ENCODE data around the gene ADAMTS15.

The ADAMTS15 gene

GRCh38 chr11:130418210-130418609 lies 30.2 kb upstream of the ADAMTS15 start:
- no peak for DNase-seq (ENCODE audit: low spot score)

- no peak for DNase-seq (ENCODE audit: low spot score)
Measured at GRCh38 chr11:130418756-130419155, 29.7 kb upstream of the ADAMTS15 start.

- no peak for DNase-seq (ENCODE audit: low spot score)
Measured at GRCh38 chr11:130420478-130421198, 27.8 kb upstream of the ADAMTS15 start.

- DNase-seq (ENCODE audit: low spot score) = no peak
Measured at GRCh38 chr11:130421199-130421585, 27.3 kb upstream of the ADAMTS15 start.

- no peak for DNase-seq (ENCODE audit: low spot score)
Measured at GRCh38 chr11:130421697-130422096, 26.7 kb upstream of the ADAMTS15 start.

- no peak for DNase-seq (ENCODE audit: low spot score)
Measured at GRCh38 chr11:130422251-130422995, 26.0 kb upstream of the ADAMTS15 start.

- no peak for DNase-seq (ENCODE audit: low spot score)
Measured at GRCh38 chr11:130423541-130424142, 24.8 kb upstream of the ADAMTS15 start.

- DNase-seq (ENCODE audit: low spot score) = no peak
Measured at GRCh38 chr11:130424613-130425140, 23.8 kb upstream of the ADAMTS15 start.

- DNase-seq (ENCODE audit: low spot score) = no peak
Measured at GRCh38 chr11:130425156-130425555, 23.3 kb upstream of the ADAMTS15 start.

GRCh38 chr11:130426223-130426836 lies 22.1 kb upstream of the ADAMTS15 start:
- no peak for DNase-seq (ENCODE audit: low spot score)

- DNase-seq (ENCODE audit: low spot score) = no peak
Measured at GRCh38 chr11:130426837-130427341, 21.6 kb upstream of the ADAMTS15 start.

- DNase-seq (ENCODE audit: low spot score) = peak; percentile 73
Measured at GRCh38 chr11:130427581-130428315, 20.7 kb upstream of the ADAMTS15 start.

GRCh38 chr11:130428316-130429119 lies 19.9 kb upstream of the ADAMTS15 start, which contains the start of gene ADAMTS8:
Gene ADAMTS8 (minus strand): TSS chr11:130428609. CDS start chr11:130428286, 323 bp downstream.
- peak; percentile 80 for DNase-seq (ENCODE audit: low spot score)

GRCh38 chr11:130429120-130429681 lies 19.2 kb upstream of the ADAMTS15 start:
- no peak for DNase-seq (ENCODE audit: low spot score)

GRCh38 chr11:130429983-130430382 lies 18.5 kb upstream of the ADAMTS15 start:
- DNase-seq (ENCODE audit: low spot score) = no peak

- peak; percentile 64 for DNase-seq (ENCODE audit: low spot score)
Measured at GRCh38 chr11:130431331-130431773, 17.1 kb upstream of the ADAMTS15 start.

GRCh38 chr11:130431801-130432200 lies 16.6 kb upstream of the ADAMTS15 start:
- DNase-seq (ENCODE audit: low spot score) = no peak

GRCh38 chr11:130433357-130433756 lies 15.1 kb upstream of the ADAMTS15 start:
- no peak for DNase-seq (ENCODE audit: low spot score)

- DNase-seq (ENCODE audit: low spot score) = peak; percentile 76
Measured at GRCh38 chr11:130434521-130435223, 13.8 kb upstream of the ADAMTS15 start.
